Adrenal gland (tissue), 12 donors: ENCODE measurements around the gene NELFB. TPM values are rescaled to one million over a fixed set of nuclear protein-coding genes. Genes with fewer than 3 reads are reported as not detected.

Source experiments
- DNase-seq, 7 donors: peaks; one replicate each; pipeline ENCODE4 v3.0.0-alpha.2; 2019 to 2020
- H3K27ac ChIP-seq, 5 donors: fragments of 200-600 bp; sonication (generic) in 4 of 5; 1 replicate in 3 of 5; 2 replicates in 2 of 5; pipeline versions ENCODE4 v1.5.1 to v1.8.0; 2016 to 2020; ENCODE audit warnings: mild to moderate bottlenecking in 1 of 5
- H3K27me3 ChIP-seq: fragments of 200-600 bp; 2 replicates; pipeline ENCODE4 v1.8.0; 2021
- H3K36me3 ChIP-seq, 2 donors: fragments of 200-600 bp; replicated peaks in 1 of 2; 1 replicate in 1 of 2; 2 replicates in 1 of 2; pipeline versions ENCODE4 v1.5.1 to v1.8.0; 2018 to 2022
- H3K4me1 ChIP-seq, 2 donors: fragments of 200-600 bp; replicated peaks in 1 of 2; 1 replicate in 1 of 2; 2 replicates in 1 of 2; pipeline versions ENCODE4 v1.5.1 to v1.8.0; 2018 to 2021
- H3K4me3 ChIP-seq, 4 donors: fragments of 200-600 bp; sonication (generic) in 3 of 4; one replicate each; pipeline ENCODE4 v1.5.1; 2016 to 2018
- H3K9me3 ChIP-seq, 3 donors: fragments of 200-600 bp; sonication (generic) in 1 of 3; replicated peaks in 1 of 3; 1 replicate in 2 of 3; 2 replicates in 1 of 3; pipeline versions ENCODE4 v1.5.1 to v1.8.0; 2016 to 2021
- CTCF ChIP-seq, 6 experiments: fragments of 450-650 bp in 4 of 6; fragments of 200-600 bp in 2 of 6; sonication (generic) in 1 of 6; IDR thresholded peaks; 1 replicate in 5 of 6; 2 replicates in 1 of 6; pipeline versions ENCODE4 v1.5.1 to v1.8.0; 2016 to 2021; ENCODE audit warnings: antibody characterized with exemption in 6 of 6, mild to moderate bottlenecking in 2 of 6, moderate library complexity in 1 of 6
- POLR2A ChIP-seq, 2 donors: fragments of 450-650 bp; IDR thresholded peaks; one replicate each; pipeline ENCODE4 v1.6.1; 2017; ENCODE audit warnings: antibody characterized with exemption in 2 of 2, mild to moderate bottlenecking in 2 of 2, moderate library complexity in 1 of 2
- WGBS, 4 donors: extraction: QIAGEN DNeasy Blood & Tissue Kit in 2 of 4; methylation state at CpG; one replicate each; pipeline versions ENCODE4 v1.1.5 to v1.1.7; 2013 to 2017; 5-methylcytosine and 5-hydroxymethylcytosine counted together
- intact Hi-C, 2 donors: fragments of 100-400 bp; cut with DNase I; formaldehyde crosslinking; loops; one replicate each; pipeline versions ENCODE4 v1.14.1 to v1.15.0; 2022 to 2023
- polyA plus RNA-seq, 3 donors: library from polyadenylated mRNA; stranded (reverse); fragments of 200-250 nt in 2 of 3; fragments of 350-450 nt in 1 of 3; fragmentation: Illumina TruSeq in 1 of 3; extraction: RNeasy Lipid Tissue Mini Kit (QIAGEN cat#74804) in 1 of 3; gene quantifications; one replicate each; pipeline ENCODE4 v1.2.3, GENCODE V29; 2013 to 2014
- total RNA-seq, 9 donors: library from RNA; depleted of rRNA in 4 of 9; stranded (reverse); fragments of >200 nt in 4 of 9; fragments of 120-200 nt in 1 of 9; fragmentation: NEBNext Ultra II Directional in 1 of 9; extraction: Animal tissue kit (Norgen Biotek cat#: 25700) in 1 of 9; gene quantifications; one replicate each; pipeline versions ENCODE4 v1.1.0 to v1.2.4, GENCODE V29; 2013 to 2023
- donor health status: healthy with polysubstance abuse.
- donor health status: Bipolar disorder and iron deficiency.
- donor health status: DM: yes; HTN: yes; CAD: no.
- donor health status: DM: no; HTN: no; CAD: no.
- donor health status: DM: no; HTN: no; CAD: no.
- donor health status: DM: yes; HTN: yes; CAD: no.

NELFB gene
- total and polyA plus RNA-seq, 12 donors: 10.9 to 56.3 (median 36.9) TPM

DNA sequence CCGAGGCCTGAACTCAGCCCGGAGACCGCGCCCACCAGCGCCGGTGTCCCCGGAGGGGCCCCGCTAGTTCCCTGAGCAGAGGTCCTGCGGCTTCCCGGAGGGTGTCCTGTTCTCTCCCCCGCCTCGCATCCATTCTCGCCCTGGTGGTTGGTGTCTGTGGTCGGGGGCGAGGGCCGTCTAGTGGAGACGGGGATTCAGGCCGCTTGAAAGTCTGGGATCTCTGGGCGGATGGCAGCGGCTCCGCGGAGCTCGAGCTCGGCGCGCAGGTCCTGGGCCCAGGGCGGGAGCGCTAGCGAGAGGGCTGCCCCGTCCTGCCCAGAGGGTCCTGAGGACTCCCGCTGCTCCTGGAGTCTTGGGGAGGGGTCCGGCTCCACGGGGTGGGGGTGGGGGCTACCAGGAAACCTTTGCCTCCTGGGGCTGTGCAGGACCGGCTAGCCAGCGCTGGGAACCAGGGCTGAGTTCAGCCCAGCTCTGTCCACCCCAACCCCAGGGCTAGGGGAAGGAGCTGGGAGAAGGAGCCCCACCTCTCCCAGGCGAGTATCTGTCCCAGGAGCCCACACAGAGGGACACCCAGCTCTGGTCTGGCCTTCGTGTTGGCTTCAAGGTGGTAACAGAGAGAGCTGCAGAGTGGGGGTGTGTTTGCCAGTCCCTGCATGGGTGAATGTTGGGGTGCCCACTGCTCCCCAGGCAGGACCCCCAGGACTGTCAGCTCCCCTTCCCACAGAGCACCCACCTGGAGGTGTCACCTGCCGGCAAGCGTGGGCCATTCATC is 26.4 kb downstream of the NELFB start:
- Histone ChIP-seq H3K4me3 (no peak overlapping the region), H3K9me3 (no peaks in the 10 kb centered on the region), H3K36me3 (no peaks in the 10 kb centered on the region), H3K27me3 (peaks cover 9% of the 10 kb centered on the region), H3K27ac (no peak overlapping the region), H3K4me1 (peaks cover 0 to 2% of the 10 kb centered on the region in 2 donors)
- no peak for TF ChIP-seq POLR2A (IDR thresholded peaks at IDR 0.05)
- intact Hi-C loops: no loop called here
- WGBS, 4 donors: 42 to 83% (median 64%) methylated on average over 5 to 39 of the region's 39 CpGs
- DNase-seq: peak in 1 of 7 donors; percentile 16

GRCh38 chr9:137286975-137287383 is 31.9 kb downstream of the NELFB start:
- Histone ChIP-seq H3K4me1 (no peaks in the 10 kb centered on the region), H3K27ac (no peak overlapping the region), H3K9me3 (no peaks in the 10 kb centered on the region), H3K27me3 (no peaks in the 10 kb centered on the region), H3K4me3 (no peak overlapping the region), H3K36me3 (no peaks in the 10 kb centered on the region)
- DNase-seq: peak in 3 of 7 donors; percentile 59 to 71 (median 62)
- TF ChIP-seq POLR2A (IDR thresholded peaks at IDR 0.05) (no peak), CTCF (IDR thresholded peaks at IDR 0.05) (peak in 5 of 6 experiments; percentile 34 to 53 (median 38))
- WGBS, 4 donors: 48 to 53% (median 51%) methylated on average over 13 to 14 of the region's 14 CpGs
- intact Hi-C loops: no loop called here

DNA sequence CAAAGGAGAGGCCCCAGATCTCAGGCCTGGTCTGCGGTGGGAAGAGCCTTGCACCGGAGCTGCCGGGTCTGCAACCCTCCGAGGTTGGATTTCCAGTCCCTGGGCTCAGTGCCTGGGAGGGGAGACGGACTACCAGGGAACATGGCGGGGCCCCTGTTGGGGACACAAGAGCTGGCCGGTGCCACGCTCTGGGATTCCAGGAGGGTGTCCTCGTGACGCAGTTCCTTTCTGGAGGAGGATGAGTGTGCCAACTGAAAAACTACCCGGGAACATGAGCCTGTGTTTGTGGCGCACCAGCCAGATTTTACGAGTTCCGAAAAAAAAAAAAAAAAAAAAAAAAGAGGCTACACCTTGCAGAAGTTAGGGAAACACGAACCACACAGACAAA is 38.0 kb downstream of the NELFB start:
- Histone ChIP-seq H3K4me1 (peaks cover 3 to 13% of the 10 kb centered on the region in 2 donors), H3K9me3 (no peaks in the 10 kb centered on the region), H3K4me3 (no peak overlapping the region), H3K27ac (no peak overlapping the region), H3K27me3 (peaks cover 13% of the 10 kb centered on the region), H3K36me3 (no peaks in the 10 kb centered on the region)
- DNase-seq: no peak
- intact Hi-C loops: loop anchor here in 1 of 2 donors (10.0 kb wide), 1 partner anchor 232 kb away; no protein-coding TSS in a partner anchor
- TF ChIP-seq CTCF (IDR thresholded peaks at IDR 0.05) (no peak), POLR2A (IDR thresholded peaks at IDR 0.05) (no peak)
- 85 to 90% (median 87%) methylated on average over 10 to 15 of the region's 15 CpGs for WGBS, 4 donors

DNA sequence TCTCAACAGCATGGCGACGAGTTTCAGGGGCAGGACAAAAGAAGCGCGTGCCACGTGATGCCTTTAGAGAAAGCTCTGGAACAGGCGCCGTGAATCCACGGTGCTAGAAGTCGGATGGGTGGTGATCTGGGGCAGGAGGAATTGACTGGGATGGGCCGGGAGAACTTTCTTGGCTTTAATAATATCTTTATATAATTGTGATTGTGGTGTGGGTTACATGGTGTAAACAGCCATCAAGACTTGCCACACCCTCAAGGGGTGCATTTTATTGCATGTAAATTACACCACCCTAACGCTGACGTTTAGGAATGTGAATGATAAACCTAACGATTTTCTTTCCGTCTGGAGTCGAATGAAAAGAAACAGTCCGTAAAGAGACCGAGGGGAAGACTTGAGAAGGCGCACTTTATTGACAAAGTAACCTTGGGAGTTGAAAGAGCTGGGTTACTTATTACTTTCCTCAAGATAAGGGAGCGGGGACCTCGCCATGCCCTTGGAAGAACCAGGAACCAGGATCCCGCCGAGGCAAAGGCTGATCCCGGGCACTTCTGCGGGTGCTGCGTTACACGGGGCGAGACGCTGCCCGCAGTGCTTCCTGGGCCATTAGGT is 38.5 kb downstream of the NELFB start:
- H3K4me1 ChIP-seq: peaks cover 3 to 13% of the 10 kb centered on the region in 2 donors
- H3K4me3 ChIP-seq: no peak overlapping the region
- no peak for TF ChIP-seq POLR2A (IDR thresholded peaks at IDR 0.05)
- TF ChIP-seq CTCF (IDR thresholded peaks at IDR 0.05): no peak
- DNase-seq: no peak
- peaks cover 13% of the 10 kb centered on the region for H3K27me3 ChIP-seq
- H3K36me3 ChIP-seq: no peaks in the 10 kb centered on the region
- WGBS, 4 donors: 50 to 59% (median 57%) methylated on average over 29 of the region's 29 CpGs
- H3K9me3 ChIP-seq: no peaks in the 10 kb centered on the region
- no peak overlapping the region for H3K27ac ChIP-seq
- intact Hi-C loops: loop anchor here in 1 of 2 donors (10.0 kb wide), 1 partner anchor 231 kb away; no protein-coding TSS in a partner anchor
